ENCODE data around the gene SPINT2.
"Not testable (repeated sequence)": the region's sequence is repeated elsewhere in the genome, so short reads cannot be mapped to it uniquely, and the experiment has no call there.

Gene SPINT2

DNA sequence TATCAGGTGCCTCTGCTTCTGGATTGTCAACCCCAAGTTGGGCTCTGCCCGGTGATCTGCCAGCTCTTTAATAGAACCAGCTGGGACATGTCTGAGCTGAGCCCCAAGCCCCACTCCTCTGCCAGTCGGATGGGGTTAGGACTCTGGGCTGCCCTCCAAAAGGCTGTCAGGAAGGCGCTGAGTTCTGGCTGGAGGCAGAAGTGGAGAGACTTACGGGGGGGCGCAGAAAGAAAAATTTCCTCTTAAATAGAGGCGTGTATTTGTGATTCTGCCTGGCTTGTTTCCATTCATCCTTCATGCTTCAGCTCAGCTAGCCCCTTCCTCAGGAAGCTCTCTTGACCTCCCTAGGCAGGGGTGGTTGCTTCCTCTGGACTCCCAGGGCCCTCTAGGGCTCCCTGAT, 54.3 kb downstream of the SPINT2 start:
- in situ Hi-C loops (cut with MboI; ENCODE audit: low sequenced_read_pairs), result no loop called here

DNA sequence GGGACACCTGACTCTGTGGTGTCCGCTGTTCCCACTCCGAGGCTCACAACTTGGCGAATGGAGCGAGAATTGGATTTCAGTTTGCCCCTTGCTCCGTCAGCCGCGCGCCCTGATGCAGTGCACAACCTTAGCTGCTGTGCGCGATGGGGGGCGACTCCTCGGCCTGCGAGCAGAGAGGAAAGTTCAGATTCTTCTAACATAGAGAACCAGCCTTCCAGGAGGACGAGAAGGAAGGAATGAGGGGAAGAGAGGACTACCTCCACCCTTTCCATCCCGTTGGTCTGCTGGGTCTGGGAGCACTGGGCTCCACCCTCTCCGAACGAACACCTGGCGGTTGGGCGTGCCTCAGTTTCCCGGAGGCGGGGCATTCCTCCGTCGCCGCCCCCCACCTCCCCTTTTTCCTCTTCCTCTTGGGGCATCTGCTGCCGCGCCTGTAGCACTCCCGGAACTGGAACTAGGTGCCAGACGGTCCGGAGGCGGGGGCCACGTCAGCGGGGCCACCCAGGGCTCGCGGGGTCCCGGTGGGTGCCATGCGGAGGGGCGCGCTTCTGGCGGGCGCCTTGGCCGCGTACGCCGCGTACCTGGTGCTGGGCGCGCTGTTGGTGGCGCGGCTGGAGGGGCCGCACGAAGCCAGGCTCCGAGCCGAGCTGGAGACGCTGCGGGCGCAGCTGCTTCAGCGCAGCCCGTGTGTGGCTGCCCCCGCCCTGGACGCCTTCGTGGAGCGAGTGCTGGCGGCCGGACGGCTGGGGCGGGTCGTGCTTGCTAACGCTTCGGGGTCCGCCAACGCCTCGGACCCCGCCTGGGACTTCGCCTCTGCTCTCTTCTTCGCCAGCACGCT, 55.3 kb downstream of the SPINT2 start, which contains the start of gene KCNK6:
Gene KCNK6 (plus strand): TSS at position 425 of the 838 bp plus-strand sequence. CDS start 106 bp downstream, at position 531.
- in situ Hi-C loops (cut with MboI; ENCODE audit: low sequenced_read_pairs), result no loop called here

DNA sequence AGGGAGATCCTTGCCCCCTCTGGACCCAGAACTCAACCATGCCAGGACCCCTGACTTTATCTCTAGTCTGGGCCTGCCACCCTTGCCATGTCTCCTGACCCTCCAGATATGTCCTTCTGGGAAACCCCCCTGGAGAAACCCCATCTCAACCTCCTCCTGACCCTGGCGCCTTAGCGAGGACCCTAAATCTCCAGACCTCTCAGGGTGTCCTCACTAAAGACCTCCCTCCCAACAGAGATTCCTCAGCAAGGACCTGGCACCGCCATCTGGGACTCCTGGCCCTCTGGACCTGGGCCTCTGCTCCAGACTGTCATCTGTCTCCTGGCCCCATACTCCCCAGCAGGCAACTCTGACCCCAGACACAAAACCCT, 56.6 kb downstream of the SPINT2 start:
- in situ Hi-C loops (cut with MboI; ENCODE audit: low sequenced_read_pairs), result no loop called here

DNA sequence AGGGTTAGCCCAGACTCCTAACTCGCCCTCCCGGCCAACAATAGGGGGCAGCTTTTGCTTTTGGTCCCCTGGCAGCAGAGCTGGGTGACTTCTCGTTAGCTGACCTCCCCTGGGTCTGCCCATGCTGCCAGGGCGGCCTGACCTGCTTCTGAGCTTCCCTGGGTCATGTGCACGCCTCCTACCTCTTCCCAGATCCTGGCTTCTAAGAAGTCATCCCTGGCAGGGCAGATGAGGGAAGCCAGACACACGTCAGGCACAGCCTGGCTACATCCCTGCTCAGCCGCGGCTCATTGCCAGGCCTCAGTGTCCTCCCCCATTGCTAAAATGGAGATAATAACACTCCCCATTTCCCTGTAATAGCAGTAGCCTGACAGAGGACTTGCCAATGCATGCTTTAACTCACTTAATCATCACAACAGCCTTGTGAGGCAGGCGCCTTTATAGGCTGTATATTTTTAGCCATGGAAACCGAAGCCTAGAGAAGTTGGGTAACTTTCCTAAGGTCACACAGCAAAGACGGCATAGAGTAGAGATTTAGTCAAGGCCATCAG, 57.3 kb downstream of the SPINT2 start:
- in situ Hi-C loops (cut with MboI; ENCODE audit: low sequenced_read_pairs), result no loop called here

DNA sequence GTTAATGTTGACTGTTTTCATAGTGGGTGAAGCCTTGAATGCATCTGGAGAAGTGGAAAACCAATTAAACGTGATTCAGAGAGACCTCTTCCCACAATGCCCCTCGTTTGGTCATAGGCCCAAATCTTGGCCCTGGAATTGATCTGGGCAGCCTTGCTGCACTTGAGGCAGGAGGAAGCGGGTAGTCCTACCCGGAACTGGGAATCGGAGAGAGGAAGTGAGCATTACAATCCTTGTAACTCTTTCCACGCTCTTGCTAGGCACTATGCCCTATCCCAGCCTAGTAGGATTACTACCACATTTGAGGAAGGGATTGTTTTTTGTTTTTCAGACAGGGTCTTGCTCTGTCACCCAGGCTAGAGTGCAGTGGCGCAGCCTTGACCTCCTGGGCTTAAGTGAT, 58.9 kb downstream of the SPINT2 start:
- in situ Hi-C loops (cut with MboI; ENCODE audit: low sequenced_read_pairs), result no loop called here

DNA sequence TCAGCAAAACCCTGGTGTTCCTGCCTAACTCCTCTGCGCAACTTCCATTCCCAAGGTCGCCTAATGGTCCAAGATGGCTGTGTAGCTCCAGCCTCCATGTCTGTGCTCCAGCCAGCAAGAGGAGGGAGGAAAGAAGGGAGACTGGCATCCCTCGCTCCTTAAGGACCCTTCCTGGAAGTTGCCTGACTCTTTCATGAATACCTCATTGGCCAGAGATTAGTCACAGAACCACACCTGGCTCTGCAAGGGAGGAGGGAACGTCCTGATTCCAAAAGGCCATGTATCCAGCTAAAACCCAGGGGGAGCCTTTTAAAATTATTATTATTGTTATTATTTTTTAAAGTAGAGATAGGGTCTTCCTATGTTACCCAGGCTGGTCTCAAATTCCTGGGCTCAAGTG, 60.1 kb downstream of the SPINT2 start:
- in situ Hi-C loops (cut with MboI; ENCODE audit: low sequenced_read_pairs), result no loop called here

DNA sequence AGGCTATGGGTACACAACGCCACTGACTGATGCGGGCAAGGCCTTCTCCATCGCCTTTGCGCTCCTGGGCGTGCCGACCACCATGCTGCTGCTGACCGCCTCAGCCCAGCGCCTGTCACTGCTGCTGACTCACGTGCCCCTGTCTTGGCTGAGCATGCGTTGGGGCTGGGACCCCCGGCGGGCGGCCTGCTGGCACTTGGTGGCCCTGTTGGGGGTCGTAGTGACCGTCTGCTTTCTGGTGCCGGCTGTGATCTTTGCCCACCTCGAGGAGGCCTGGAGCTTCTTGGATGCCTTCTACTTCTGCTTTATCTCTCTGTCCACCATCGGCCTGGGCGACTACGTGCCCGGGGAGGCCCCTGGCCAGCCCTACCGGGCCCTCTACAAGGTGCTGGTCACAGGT, 62.2 kb downstream of the SPINT2 start:
- in situ Hi-C loops (cut with MboI; ENCODE audit: low sequenced_read_pairs), result no loop called here

DNA sequence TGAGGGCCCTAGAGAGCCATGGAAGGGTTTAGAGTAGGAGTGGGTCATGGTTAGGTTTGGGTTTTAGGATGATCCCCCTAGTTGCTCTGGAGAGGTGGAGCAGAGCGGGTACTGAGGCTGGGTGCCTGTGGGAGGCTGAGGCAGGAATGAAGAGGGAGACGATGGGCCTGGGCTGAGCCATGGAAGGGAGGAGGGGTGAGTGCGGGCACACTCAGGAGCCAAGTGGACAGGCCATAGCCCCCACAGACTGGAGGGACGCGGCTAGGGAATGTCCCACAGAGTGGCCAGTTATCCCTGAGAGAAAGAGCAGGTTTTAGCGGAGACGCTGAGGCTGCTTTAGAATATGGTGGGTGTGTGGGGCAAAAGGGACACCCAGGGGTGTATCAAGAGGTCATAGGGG, 65.3 kb downstream of the SPINT2 start:
- in situ Hi-C loops (cut with MboI; ENCODE audit: low sequenced_read_pairs), result no loop called here

DNA sequence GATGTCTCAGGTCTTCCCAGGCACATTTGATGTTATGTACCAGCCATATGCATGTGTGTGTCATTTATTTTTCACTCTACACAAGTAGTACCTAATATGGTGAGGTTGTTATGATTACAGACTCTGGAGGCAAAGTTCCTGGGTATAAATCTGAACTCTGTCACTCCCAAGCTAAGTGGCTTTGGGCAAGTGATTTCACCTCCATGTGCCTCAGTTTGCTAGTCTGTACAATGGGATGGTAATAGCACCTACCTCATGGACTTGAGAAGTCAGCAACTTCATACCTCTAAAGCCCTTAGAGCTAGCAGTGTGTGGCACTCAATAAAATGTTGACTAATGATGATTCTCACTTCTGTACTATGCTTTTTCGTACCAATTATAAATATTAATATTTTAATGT, 67.4 kb downstream of the SPINT2 start:
- in situ Hi-C loops (cut with MboI; ENCODE audit: low sequenced_read_pairs), result no loop called here

DNA sequence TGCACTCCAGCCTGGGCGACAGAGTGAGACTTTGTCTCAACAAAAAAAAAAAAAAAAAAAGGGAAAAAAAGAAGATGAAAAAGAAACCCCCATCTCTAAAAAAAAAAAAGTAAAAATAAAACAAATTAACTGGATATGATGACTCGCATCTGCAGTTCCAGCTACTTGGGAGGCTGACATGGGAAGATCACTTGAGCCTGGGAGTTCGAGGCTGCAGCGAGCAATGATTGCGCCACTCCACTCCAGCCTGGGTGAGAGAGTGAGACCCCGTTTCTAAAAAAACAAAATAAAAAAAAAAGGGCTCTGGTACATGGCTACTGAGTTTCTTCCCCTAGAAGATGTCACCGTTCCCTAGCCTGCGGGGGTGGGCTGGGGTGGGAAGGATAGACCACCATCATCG, 68.9 kb downstream of the SPINT2 start:
- in situ Hi-C loops (cut with MboI; ENCODE audit: low sequenced_read_pairs), result no loop called here

DNA sequence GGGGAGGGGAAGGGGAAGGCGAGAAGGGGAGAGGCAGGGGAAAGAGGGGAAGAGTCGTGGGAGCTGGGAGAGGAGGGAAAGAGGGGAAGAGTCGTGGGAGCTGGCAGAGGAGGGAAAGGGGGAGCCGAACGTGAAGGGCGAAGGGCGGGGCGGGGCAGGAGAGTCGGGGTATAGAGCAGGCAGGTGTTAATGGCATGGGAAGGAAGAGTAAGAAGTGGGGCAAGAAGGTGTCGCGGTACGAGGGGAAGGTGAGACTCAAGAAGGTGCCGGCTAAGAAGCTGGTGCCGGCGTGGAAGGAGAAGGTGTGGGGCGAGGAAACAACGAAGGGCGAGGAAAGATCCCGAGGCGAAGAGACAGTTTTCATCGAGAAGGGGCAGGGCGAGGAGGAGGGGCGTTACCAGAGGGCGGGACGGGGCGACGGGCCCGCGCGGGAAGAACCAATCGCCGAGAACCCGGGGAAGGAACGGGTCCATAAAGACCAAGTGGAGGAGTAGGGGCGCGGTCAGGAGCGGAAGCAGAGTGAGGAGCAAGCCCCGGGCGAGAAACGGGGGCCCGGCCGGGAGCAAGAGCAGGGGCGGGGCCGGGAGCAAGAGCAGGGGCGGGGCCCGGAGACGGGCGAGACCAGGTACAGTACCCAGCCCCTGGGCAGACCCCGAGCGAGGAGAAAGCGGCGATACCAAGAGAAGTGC, 71.7 kb downstream of the SPINT2 start:
- in situ Hi-C loops (cut with MboI; ENCODE audit: low sequenced_read_pairs), result no loop called here

DNA sequence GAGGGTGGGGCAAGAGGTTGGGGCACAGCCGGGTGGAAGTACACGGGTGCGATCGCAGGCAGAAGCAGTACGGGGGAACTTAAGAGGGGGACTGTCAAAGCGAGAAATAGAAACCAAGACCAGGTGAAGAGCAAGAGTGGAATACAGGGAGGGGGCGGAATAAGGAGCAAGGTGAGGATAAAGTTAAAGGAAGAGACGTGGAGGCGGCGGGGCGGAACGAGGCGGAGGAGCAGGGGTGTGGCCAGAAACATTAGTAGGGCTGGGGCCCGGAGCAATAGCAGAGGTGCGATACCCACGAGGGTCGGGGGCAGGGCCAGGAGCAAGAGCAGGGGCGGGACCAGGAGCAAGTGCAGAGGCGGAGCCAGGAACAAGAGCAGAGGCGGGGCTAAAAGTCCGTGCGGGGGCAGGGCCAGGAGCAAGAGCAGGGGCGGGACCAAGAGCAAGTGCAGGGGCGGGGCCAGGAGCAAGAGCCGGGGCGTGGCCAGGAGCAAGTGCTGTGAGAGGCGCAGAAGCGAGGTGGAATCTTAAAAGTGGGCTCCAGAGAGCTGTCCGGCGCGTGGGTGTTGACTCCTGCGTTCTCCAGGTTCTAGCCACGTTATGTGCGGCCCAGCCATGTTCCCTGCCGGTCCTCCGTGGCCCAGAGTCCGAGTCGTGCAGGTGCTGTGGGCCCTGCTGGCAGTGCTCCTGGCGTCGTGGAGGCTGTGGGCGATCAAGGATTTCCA, 72.4 kb downstream of the SPINT2 start:
- in situ Hi-C loops (cut with MboI; ENCODE audit: low sequenced_read_pairs), result no loop called here

DNA sequence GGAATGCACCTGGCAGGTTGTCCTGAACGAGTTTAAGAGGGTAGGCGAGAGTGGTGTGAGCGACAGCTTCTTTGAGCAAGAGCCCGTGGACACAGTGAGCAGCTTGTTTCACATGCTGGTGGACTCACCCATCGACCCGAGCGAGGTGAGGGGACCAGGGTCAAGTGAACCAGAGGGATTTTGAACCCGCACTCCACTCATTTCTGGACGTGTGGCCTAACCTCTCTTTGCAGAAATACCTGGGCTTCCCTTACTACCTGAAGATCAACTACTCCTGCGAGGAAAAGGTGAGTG, 72.9 kb downstream of the SPINT2 start:
- in situ Hi-C loops (cut with MboI; ENCODE audit: low sequenced_read_pairs), result no loop called here

DNA sequence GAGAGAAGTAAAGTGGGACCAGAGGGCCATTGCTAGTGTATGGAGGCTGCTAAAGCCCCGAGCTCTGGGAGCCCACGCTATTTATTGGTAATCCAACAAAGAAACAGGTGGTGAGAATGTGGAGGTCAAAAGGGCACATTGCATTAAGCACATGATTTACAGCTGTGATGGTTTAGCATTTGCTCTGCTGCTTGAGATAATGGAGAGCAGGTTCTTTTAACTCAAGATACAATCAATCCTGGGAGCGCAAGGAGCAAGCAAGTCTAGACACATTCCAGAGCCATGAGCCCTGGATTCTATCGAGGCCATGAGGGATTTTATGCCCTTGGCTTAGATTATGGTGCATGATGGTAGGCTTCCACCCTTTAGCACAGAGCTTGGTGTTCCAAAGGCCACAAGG, 74.6 kb downstream of the SPINT2 start:
- in situ Hi-C loops (cut with MboI; ENCODE audit: low sequenced_read_pairs), result not testable (repeated sequence)

DNA sequence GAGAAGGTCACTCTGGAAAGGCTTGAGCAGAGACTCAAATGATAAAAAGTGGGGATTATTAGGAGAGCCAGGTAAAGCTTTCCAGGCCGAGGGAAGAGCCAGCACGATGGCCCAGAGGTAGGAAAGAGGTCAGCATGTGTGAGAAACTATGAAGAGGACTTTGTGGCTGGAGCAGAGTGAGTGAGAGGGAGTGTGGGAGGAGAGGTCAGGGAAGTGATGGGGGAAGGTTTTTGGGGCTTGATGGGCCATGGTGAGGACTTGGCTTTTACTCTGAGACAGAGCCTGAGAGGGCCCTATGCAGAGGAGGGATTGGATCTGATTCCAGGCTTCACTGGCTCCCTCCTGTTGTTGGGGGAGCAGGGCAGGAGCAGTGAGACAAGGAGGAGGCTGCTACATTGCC, 76.6 kb downstream of the SPINT2 start:
- in situ Hi-C loops (cut with MboI; ENCODE audit: low sequenced_read_pairs), result no loop called here
